HuH-7 (cell line): ENCODE data around the gene FBRSL1.

Experiments used
- DNase-seq: peaks from one replicate; pipeline ENCODE4 v3.0.0; 2011; ENCODE audit warnings: low spot score

The FBRSL1 gene

GRCh38 chr12:132484183-132484890 lies 5.6 kb upstream of the FBRSL1 start:
- no peak for DNase-seq

- DNase-seq, result no peak
These were observed 5.0 kb upstream of the FBRSL1 start for GRCh38 chr12:132484891-132485441.

- DNase-seq, result no peak
These were observed 4.3 kb upstream of the FBRSL1 start for GRCh38 chr12:132485619-132486018.

GRCh38 chr12:132486168-132486567 lies 3.8 kb upstream of the FBRSL1 start:
- DNase-seq, result no peak

GRCh38 chr12:132486576-132486975 lies 3.4 kb upstream of the FBRSL1 start:
- no peak for DNase-seq

- DNase-seq, result no peak
These were observed 2.6 kb upstream of the FBRSL1 start for GRCh38 chr12:132487311-132487741.

- no peak for DNase-seq
These were observed 1.5 kb upstream of the FBRSL1 start for GRCh38 chr12:132488127-132489077.

- DNase-seq, result no peak
These were observed 811 bp upstream of the FBRSL1 start for GRCh38 chr12:132489078-132489601.

- DNase-seq, result no peak
These were observed 629 bp downstream of the FBRSL1 start for GRCh38 chr12:132490422-132491137.

- no peak for DNase-seq
These were observed 1.2 kb downstream of the FBRSL1 start for GRCh38 chr12:132491138-132491663.

- no peak for DNase-seq
These were observed 1.9 kb downstream of the FBRSL1 start for GRCh38 chr12:132491761-132492378.

GRCh38 chr12:132492522-132492921 lies 2.6 kb downstream of the FBRSL1 start:
- no peak for DNase-seq

- no peak for DNase-seq
These were observed 3.0 kb downstream of the FBRSL1 start for GRCh38 chr12:132492951-132493350.

- peak; percentile 95 for DNase-seq
These were observed 3.7 kb downstream of the FBRSL1 start for GRCh38 chr12:132493482-132494178.

- DNase-seq, result no peak
These were observed 4.6 kb downstream of the FBRSL1 start for GRCh38 chr12:132494294-132495164.

GRCh38 chr12:132495165-132495544 lies 5.2 kb downstream of the FBRSL1 start:
- DNase-seq, result no peak

- DNase-seq, result no peak
These were observed 5.8 kb downstream of the FBRSL1 start for GRCh38 chr12:132495629-132496357.

GRCh38 chr12:132496358-132496669 lies 6.4 kb downstream of the FBRSL1 start:
- DNase-seq, result no peak

- no peak for DNase-seq
These were observed 6.8 kb downstream of the FBRSL1 start for GRCh38 chr12:132496710-132497109.
